ENCODE results near the gene FOSL1. TPM values are rescaled to one million over a fixed set of nuclear protein-coding genes. Genes with fewer than 3 reads are reported as not detected.

The FOSL1 gene
- total and polyA plus RNA-seq, 2 of the 13 experiments (the other 11 are each of a cell fraction or from before 2014, with no cell fraction given), result 4.0 to 4.1 TPM

GRCh38 chr11:65847746-65848145 lies 52.4 kb downstream of the FOSL1 start (continued):
- TF ChIP-seq RBM22 (optimal IDR thresholded peaks at IDR 0.05; ENCODE audit: low read length), result no peak
- no peak for TF ChIP-seq ZFX (CRISPR knock-in tag; IDR thresholded peaks at IDR 0.05; ENCODE audit: low read depth)
- no peak for TF ChIP-seq ZNF614 (CRISPR knock-in tag; IDR thresholded peaks at IDR 0.05; ENCODE audit: borderline replicate concordance)
- TF ChIP-seq ISL2 (CRISPR knock-in tag; IDR thresholded peaks at IDR 0.05), result no peak
- no peak for TF ChIP-seq ZSCAN12 (CRISPR knock-in tag; IDR thresholded peaks at IDR 0.05)
- TF ChIP-seq ASH2L (IDR thresholded peaks at IDR 0.05; ENCODE audit: insufficient read length, low read depth, low read length), result no peak
- TF ChIP-seq SOX6 (IDR thresholded peaks at IDR 0.05), result no peak
- TF ChIP-seq SOX6 (CRISPR knock-in tag; IDR thresholded peaks at IDR 0.05), result peak; percentile 20; the same call in 1 of the 2 replicates
- no peak for TF ChIP-seq ZNF513 (CRISPR knock-in tag; conservative IDR thresholded peaks at IDR 0.05)
- no peak for TF ChIP-seq MYPOP (CRISPR knock-in tag; IDR thresholded peaks at IDR 0.05)
- no peak for TF ChIP-seq ELF1 (CRISPR knock-in tag; IDR thresholded peaks at IDR 0.05)
- TF ChIP-seq SP140L (CRISPR knock-in tag; IDR thresholded peaks at IDR 0.05; ENCODE audit: borderline replicate concordance), result no peak
- no peak for TF ChIP-seq SPEN (CRISPR knock-in tag; IDR thresholded peaks at IDR 0.05; ENCODE audit: low read depth)
- TF ChIP-seq SOX13 (IDR thresholded peaks at IDR 0.05), result no peak
- peak in 1 of 2 experiments; percentile 71; a peak in 2 of 4 replicates for TF ChIP-seq SOX13 (CRISPR knock-in tag; conservative IDR thresholded peaks at IDR 0.05 in 1 of 2, IDR thresholded peaks at IDR 0.05 in 1 of 2)
- TF ChIP-seq GLMP (CRISPR knock-in tag; IDR thresholded peaks at IDR 0.05; ENCODE audit: borderline replicate concordance), result no peak
- TF ChIP-seq NR2F6 (IDR thresholded peaks at IDR 0.05), result peak; percentile 51; the same call in 1 of the 2 replicates
- peak; percentile 71 for TF ChIP-seq NR2F6 (CRISPR knock-in tag; IDR thresholded peaks at IDR 0.05)
- 0 out of 2 replicates have a peak, but pooled peaks have one; percentile 17 for TF ChIP-seq RARA (CRISPR knock-in tag; IDR thresholded peaks at IDR 0.05)
- TF ChIP-seq ZFAT (CRISPR knock-in tag; conservative IDR thresholded peaks at IDR 0.05), result no peak
- no peak for TF ChIP-seq PTBP1 (IDR thresholded peaks at IDR 0.05; ENCODE audit: low read depth, low read length, poor library complexity, severe bottlenecking)
- peak; percentile 85 for TF ChIP-seq ZNF362 (CRISPR knock-in tag; IDR thresholded peaks at IDR 0.05; ENCODE audit: borderline replicate concordance)
